ENCODE data around the gene SLC10A6. TPM values are rescaled to one million over a fixed set of nuclear protein-coding genes. Genes with fewer than 3 reads are reported as not detected.

Gene SLC10A6
- polyA plus RNA-seq, 1 experiment = 0.06 TPM

DNA sequence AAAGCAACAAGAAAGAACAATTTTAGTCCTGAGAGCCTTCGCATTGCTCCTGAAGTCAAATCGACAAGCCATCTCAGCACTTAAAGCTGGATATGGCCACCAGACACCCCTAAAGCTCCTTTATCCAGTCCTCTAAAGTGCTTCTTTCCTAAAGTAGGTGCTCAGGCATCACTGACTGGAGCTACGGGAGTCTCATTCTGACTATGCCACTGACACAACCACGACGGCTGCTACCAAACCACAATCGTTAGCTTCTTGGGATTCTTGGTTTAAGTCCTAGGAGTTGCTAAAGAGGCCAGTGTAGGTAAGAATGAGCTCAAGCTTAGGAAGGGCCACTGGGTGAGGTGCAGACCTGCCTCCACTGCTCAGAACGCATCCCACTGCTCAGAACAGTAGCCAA is 1.0 kb downstream of the SLC10A6 start:
- no peak overlapping the region for H3K4me3 ChIP-seq (ENCODE audit: low read depth, low read length)
- TF ChIP-seq, protein P1, sequence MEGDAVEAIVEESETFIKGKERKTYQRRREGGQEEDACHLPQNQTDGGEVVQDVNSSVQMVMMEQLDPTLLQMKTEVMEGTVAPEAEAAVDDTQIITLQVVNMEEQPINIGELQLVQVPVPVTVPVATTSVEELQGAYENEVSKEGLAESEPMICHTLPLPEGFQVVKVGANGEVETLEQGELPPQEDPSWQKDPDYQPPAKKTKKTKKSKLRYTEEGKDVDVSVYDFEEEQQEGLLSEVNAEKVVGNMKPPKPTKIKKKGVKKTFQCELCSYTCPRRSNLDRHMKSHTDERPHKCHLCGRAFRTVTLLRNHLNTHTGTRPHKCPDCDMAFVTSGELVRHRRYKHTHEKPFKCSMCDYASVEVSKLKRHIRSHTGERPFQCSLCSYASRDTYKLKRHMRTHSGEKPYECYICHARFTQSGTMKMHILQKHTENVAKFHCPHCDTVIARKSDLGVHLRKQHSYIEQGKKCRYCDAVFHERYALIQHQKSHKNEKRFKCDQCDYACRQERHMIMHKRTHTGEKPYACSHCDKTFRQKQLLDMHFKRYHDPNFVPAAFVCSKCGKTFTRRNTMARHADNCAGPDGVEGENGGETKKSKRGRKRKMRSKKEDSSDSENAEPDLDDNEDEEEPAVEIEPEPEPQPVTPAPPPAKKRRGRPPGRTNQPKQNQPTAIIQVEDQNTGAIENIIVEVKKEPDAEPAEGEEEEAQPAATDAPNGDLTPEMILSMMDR (IDR thresholded peaks at IDR 0.05; ENCODE audit: low read depth, low read length) = no peak
- no peaks in the 10 kb centered on the region for H3K27me3 ChIP-seq (ENCODE audit: control insufficient read depth, insufficient read depth, low read length)
- no peak for DNase-seq (ENCODE audit: low read depth, low spot score)
- H3K27ac ChIP-seq (ENCODE audit: low read depth, low read length) = no peak overlapping the region
- ChIA-PET CTCF (interaction anchor here (1.1 to 1.2 kb wide), 3 partner anchors 74 to 352 kb away, joined by 4 read pairs; no protein-coding TSS in a partner anchor), POLR2A (no interaction called here)
- no peaks in the 10 kb centered on the region for H3K9me3 ChIP-seq (ENCODE audit: control insufficient read depth, insufficient read depth, low read length)

DNA sequence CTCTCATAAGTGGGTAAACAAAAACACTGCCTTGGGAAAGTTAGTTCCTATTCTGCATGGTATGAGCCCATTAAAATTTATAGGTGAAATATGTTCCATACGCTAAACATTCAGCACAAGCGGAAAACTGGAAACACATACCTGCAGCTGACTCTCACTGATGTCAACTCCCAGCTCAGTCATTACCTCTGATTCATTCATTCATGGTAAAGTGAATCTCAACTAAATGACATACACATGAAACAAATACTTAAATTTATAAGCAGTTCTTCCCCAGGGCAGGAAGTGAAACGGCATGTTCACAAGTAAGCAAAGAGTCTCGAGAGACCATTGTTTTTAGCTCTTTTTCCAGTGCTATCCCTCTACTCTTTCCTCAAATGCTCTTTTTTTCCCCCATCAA is 1.6 kb downstream of the SLC10A6 start:
- TF ChIP-seq, protein P1 (IDR thresholded peaks at IDR 0.05; ENCODE audit: low read depth, low read length) = no peak
- ChIA-PET CTCF (interaction anchor here (1.1 to 1.2 kb wide), 2 partner anchors 75 to 348 kb away, joined by 4 read pairs; no protein-coding TSS in a partner anchor), POLR2A (no interaction called here)
- Histone ChIP-seq H3K27ac (ENCODE audit: low read depth, low read length) (no peak overlapping the region), H3K27me3 (ENCODE audit: control insufficient read depth, insufficient read depth, low read length) (no peaks in the 10 kb centered on the region), H3K4me3 (ENCODE audit: low read depth, low read length) (no peak overlapping the region), H3K9me3 (ENCODE audit: control insufficient read depth, insufficient read depth, low read length) (no peaks in the 10 kb centered on the region)
- no peak for DNase-seq (ENCODE audit: low read depth, low spot score)

DNA sequence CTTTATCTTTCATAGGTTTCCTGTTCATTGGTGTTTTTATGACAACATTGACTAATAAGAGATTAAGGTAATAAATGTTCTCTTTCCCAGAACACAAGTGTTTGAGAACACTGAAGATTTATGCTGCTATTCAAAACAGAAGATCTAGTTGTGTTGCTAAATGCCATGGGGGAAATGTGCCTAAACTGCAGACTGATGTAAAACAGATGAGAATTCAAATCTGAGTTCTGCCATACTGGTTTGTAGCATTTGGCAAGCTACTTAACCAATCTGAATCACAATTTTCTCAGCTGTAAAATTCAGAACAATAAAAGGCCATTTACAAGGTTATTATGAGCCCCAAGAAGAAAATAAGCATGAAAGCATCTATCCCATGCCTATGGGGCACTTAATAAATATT is 2.3 kb downstream of the SLC10A6 start:
- no peaks in the 10 kb centered on the region for H3K27me3 ChIP-seq (ENCODE audit: control insufficient read depth, insufficient read depth, low read length)
- no peak overlapping the region for H3K27ac ChIP-seq (ENCODE audit: low read depth, low read length)
- H3K4me3 ChIP-seq (ENCODE audit: low read depth, low read length) = no peak overlapping the region
- ChIA-PET CTCF (interaction anchor here (0.9 kb wide), 1 partner anchor 351 kb away, joined by 3 read pairs; no protein-coding TSS in a partner anchor), POLR2A (no interaction called here)
- DNase-seq (ENCODE audit: low read depth, low spot score) = no peak
- no peaks in the 10 kb centered on the region for H3K9me3 ChIP-seq (ENCODE audit: control insufficient read depth, insufficient read depth, low read length)
- TF ChIP-seq, protein P1 (IDR thresholded peaks at IDR 0.05; ENCODE audit: low read depth, low read length) = no peak

DNA sequence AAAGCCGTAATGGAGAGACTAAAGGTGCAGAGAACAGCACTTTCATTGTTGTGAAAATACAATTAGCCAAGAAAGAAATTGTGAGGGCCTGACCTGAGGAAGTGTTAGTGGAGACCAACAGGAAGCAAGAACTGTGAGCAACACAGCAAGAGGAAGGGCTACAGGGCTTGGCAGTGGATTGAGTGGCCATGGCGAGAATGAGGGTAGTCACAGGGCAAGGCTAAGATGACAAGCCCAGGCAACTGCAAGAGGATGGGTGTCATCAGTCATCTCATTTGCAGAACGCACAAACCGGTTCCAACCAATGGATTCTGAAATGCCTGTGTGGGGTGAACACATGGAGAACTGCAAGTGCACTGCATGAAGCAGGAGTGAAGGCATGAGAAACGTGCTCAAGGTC is 3.6 kb downstream of the SLC10A6 start:
- Histone ChIP-seq H3K9me3 (ENCODE audit: control insufficient read depth, insufficient read depth, low read length) (no peaks in the 10 kb centered on the region), H3K4me3 (ENCODE audit: low read depth, low read length) (no peak overlapping the region), H3K27ac (ENCODE audit: low read depth, low read length) (no peak overlapping the region), H3K27me3 (ENCODE audit: control insufficient read depth, insufficient read depth, low read length) (no peaks in the 10 kb centered on the region)
- CTCF ChIA-PET = no interaction called here
- TF ChIP-seq, protein P1 (IDR thresholded peaks at IDR 0.05; ENCODE audit: low read depth, low read length) = no peak
- no peak for DNase-seq (ENCODE audit: low read depth, low spot score)
- POLR2A ChIA-PET = no interaction called here

DNA sequence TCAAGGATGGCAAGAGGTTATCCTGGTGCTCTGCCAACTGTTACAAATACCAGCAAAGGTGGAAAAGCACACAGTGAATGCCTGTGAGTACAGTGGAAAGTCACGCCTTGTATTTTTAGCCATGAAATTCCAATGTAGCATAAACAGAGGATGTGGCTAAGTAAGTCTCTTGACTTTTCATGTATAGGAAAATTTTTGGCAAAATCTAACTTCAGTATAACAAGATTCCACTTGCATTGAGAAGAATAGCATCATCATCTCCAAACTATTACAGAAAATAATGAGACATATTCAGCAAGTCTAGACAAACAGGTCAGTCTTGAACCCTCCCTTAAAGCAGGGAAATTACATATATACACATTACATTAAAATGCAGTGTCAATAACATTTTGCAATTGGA is 7.9 kb downstream of the SLC10A6 start:
- Histone ChIP-seq H3K27ac (ENCODE audit: low read depth, low read length) (no peak overlapping the region), H3K27me3 (ENCODE audit: control insufficient read depth, insufficient read depth, low read length) (no peaks in the 10 kb centered on the region), H3K9me3 (ENCODE audit: control insufficient read depth, insufficient read depth, low read length) (no peaks in the 10 kb centered on the region), H3K4me3 (ENCODE audit: low read depth, low read length) (no peak overlapping the region)
- ChIA-PET POLR2A (no interaction called here), CTCF (interaction anchor here (1.4 kb wide), 1 partner anchor 81 kb away, joined by 3 read pairs; no protein-coding TSS in a partner anchor)
- TF ChIP-seq, protein P1 (IDR thresholded peaks at IDR 0.05; ENCODE audit: low read depth, low read length) = no peak
- DNase-seq (ENCODE audit: low read depth, low spot score) = no peak
